ENCODE measurements around the gene EPAS1.
A peak's percentile ranks its signal among the peaks of the same experiment; 100 is the strongest.

DNA sequence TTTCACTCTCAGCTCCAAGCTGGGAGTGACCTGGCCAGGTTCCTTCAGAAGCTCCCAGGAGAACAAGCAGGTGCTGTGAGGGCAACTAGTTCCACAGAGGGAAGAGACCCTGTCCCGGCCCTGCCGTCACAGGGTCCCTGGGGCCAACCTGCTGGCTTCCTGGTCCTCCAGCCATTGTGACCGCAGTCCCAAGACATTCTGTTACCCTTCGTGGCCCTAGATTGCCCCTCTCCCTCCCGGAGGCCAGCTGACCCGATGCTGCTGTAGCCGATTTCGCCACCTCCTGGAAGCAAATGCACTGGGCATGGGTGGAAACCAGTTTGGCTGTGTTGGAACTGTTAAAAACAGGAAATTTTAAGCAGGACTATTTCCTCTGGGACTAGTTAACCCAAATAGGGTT lies 55.4 kb downstream of the EPAS1 start:
- no peak for TF ChIP-seq TAF1 (conservative IDR thresholded peaks at IDR 0.05)
- TF ChIP-seq, protein P1, sequence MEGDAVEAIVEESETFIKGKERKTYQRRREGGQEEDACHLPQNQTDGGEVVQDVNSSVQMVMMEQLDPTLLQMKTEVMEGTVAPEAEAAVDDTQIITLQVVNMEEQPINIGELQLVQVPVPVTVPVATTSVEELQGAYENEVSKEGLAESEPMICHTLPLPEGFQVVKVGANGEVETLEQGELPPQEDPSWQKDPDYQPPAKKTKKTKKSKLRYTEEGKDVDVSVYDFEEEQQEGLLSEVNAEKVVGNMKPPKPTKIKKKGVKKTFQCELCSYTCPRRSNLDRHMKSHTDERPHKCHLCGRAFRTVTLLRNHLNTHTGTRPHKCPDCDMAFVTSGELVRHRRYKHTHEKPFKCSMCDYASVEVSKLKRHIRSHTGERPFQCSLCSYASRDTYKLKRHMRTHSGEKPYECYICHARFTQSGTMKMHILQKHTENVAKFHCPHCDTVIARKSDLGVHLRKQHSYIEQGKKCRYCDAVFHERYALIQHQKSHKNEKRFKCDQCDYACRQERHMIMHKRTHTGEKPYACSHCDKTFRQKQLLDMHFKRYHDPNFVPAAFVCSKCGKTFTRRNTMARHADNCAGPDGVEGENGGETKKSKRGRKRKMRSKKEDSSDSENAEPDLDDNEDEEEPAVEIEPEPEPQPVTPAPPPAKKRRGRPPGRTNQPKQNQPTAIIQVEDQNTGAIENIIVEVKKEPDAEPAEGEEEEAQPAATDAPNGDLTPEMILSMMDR (IDR thresholded peaks at IDR 0.05; ENCODE audit: low read depth, low read length, missing input control): peak; percentile 19
- TF ChIP-seq RXRA (IDR thresholded peaks at IDR 0.05): no peak
- no peak for TF ChIP-seq HNF4G (IDR thresholded peaks at IDR 0.05)
- TF ChIP-seq, protein P2, sequence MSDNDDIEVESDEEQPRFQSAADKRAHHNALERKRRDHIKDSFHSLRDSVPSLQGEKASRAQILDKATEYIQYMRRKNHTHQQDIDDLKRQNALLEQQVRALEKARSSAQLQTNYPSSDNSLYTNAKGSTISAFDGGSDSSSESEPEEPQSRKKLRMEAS (IDR thresholded peaks at IDR 0.05): no peak
- no peak for TF ChIP-seq GABPA (IDR thresholded peaks at IDR 0.05 in 1 of 2, conservative IDR thresholded peaks at IDR 0.05 in 1 of 2)
- peak; percentile 60 to 72 for TF ChIP-seq RAD21 (IDR thresholded peaks at IDR 0.05)
- TF ChIP-seq, protein P3, sequence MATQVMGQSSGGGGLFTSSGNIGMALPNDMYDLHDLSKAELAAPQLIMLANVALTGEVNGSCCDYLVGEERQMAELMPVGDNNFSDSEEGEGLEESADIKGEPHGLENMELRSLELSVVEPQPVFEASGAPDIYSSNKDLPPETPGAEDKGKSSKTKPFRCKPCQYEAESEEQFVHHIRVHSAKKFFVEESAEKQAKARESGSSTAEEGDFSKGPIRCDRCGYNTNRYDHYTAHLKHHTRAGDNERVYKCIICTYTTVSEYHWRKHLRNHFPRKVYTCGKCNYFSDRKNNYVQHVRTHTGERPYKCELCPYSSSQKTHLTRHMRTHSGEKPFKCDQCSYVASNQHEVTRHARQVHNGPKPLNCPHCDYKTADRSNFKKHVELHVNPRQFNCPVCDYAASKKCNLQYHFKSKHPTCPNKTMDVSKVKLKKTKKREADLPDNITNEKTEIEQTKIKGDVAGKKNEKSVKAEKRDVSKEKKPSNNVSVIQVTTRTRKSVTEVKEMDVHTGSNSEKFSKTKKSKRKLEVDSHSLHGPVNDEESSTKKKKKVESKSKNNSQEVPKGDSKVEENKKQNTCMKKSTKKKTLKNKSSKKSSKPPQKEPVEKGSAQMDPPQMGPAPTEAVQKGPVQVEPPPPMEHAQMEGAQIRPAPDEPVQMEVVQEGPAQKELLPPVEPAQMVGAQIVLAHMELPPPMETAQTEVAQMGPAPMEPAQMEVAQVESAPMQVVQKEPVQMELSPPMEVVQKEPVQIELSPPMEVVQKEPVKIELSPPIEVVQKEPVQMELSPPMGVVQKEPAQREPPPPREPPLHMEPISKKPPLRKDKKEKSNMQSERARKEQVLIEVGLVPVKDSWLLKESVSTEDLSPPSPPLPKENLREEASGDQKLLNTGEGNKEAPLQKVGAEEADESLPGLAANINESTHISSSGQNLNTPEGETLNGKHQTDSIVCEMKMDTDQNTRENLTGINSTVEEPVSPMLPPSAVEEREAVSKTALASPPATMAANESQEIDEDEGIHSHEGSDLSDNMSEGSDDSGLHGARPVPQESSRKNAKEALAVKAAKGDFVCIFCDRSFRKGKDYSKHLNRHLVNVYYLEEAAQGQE (IDR thresholded peaks at IDR 0.05): no peak
- no peak for TF ChIP-seq YY1 (IDR thresholded peaks at IDR 0.05)
- TF ChIP-seq, protein P4, sequence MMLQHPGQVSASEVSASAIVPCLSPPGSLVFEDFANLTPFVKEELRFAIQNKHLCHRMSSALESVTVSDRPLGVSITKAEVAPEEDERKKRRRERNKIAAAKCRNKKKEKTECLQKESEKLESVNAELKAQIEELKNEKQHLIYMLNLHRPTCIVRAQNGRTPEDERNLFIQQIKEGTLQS (IDR thresholded peaks at IDR 0.05): no peak
- TF ChIP-seq SP1 (IDR thresholded peaks at IDR 0.05): no peak
- TF ChIP-seq, protein P5, sequence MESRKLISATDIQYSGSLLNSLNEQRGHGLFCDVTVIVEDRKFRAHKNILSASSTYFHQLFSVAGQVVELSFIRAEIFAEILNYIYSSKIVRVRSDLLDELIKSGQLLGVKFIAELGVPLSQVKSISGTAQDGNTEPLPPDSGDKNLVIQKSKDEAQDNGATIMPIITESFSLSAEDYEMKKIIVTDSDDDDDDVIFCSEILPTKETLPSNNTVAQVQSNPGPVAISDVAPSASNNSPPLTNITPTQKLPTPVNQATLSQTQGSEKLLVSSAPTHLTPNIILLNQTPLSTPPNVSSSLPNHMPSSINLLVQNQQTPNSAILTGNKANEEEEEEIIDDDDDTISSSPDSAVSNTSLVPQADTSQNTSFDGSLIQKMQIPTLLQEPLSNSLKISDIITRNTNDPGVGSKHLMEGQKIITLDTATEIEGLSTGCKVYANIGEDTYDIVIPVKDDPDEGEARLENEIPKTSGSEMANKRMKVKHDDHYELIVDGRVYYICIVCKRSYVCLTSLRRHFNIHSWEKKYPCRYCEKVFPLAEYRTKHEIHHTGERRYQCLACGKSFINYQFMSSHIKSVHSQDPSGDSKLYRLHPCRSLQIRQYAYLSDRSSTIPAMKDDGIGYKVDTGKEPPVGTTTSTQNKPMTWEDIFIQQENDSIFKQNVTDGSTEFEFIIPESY (IDR thresholded peaks at IDR 0.05): no peak
- no peak for TF ChIP-seq EGR1 (IDR thresholded peaks at IDR 0.05; ENCODE audit: low read depth in 2 of 2)
- no peak for TF ChIP-seq JUND (IDR thresholded peaks at IDR 0.05)

Measured in liver (tissue), 3 donors.